Ramos (cell line): Measurements from ENCODE around the gene RRH.
"Not testable (repeated sequence)": the region's sequence is repeated elsewhere in the genome, so short reads cannot be mapped to it uniquely, and the experiment has no call there.

Experiments used
- in situ Hi-C: fragments of 300-500 bp; cut with MboI; formaldehyde crosslinking; loops from one replicate; pipeline ENCODE4 v1.14.3; 2022; ENCODE audit warnings: low sequenced_read_pairs; ENCODE audit not compliant: unreplicated experiment

RRH gene, protein sequence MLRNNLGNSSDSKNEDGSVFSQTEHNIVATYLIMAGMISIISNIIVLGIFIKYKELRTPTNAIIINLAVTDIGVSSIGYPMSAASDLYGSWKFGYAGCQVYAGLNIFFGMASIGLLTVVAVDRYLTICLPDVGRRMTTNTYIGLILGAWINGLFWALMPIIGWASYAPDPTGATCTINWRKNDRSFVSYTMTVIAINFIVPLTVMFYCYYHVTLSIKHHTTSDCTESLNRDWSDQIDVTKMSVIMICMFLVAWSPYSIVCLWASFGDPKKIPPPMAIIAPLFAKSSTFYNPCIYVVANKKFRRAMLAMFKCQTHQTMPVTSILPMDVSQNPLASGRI

DNA sequence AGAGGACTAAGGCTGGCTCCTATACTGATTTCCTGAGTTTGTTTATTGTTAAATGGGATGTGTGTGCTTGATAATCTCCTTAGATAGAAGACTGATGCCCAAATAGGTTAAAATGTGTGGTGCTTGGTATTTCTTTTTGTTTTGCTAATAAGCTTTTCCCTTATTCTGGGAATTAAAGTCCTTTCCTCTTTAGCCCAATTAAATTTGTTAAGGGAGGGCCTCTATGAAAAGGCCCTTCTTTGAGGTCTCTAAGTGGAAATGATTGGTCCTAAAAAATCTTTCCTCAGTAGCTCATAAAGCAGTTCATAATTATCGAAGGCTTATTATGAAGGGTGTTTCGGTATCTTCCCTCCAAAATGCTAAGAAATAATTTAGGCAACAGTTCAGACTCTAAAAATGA, at the start of gene RRH:
Gene RRH (plus strand): TSS at position 301 of the 400 bp plus-strand sequence. CDS start 56 bp downstream, at position 357.
- in situ Hi-C loops: no loop called here

DNA sequence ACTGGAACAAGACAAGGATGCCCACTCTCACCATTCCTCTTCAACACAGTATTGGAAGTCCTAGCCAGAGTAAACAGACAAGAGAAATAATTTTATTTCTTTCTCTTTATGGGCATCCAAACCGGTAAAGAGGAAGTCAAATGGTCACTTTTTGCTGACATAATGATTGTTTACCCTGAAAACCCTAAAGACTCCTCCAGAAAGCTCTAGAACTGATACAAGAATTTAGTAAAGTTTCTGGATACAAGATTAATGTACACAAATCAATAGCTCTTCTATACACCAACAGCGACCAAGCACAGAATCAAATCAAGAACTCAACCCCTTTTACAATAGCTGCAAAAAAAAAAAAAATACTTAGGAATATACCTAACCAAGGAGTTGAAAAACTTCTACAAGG, 45.7 kb upstream of the RRH start:
- in situ Hi-C loops: not testable (repeated sequence)

DNA sequence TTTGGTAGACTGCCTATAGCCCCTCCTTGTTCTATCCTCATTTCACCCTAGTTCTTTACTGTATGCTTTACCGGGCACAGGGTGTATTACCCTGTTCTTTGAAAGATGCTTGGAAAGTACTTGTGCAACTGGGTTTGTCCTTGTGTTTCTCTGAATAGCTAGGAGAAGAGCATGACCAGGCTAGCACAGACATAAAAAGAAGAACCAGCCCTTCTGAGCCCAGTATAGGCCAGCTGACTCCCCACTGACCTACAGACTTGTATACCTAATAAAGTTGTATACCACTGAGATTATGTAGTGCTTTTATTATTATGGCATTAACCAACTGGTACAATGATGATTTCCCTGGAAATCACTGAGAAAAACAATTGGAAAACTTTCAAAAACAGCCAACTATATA, 40.9 kb upstream of the RRH start:
- in situ Hi-C loops: no loop called here

DNA sequence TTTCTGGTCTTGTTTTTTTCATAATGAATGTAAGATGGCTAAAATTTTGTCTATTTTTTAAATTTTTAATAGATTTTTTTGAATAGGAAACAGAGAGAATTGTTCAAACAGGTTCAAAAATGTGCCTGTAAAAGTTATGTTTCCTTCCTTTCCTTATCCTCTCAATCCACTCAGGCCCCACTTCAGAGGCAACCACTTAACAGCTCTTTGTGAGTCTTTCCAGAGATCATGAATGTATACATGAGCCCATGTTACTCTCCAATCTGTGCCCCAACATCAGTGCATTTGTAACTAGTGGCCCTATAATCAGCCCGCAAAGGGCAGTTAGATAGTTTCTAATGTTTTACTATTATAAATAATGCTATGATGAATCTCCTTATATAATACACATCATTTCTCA, 40.0 kb upstream of the RRH start:
- in situ Hi-C loops: no loop called here

DNA sequence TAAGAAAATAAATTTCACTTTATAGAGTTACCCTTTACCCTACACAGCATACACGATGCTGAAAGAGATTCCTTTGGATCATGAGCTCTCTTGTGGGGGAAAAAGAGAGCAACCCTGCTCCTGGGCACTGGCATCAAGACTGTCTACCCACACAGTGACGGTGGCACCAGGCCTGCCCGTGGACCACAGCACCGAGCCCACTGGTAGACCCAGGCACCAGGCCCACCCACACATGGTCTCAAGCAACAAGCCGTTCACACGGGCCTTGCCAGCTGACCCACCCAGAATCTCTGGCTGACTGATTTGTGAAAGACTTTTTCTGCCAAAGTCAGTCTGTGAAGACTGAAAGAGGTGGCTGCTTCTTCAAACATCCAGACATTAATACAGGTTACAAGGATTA, 32.7 kb upstream of the RRH start:
- in situ Hi-C loops: no loop called here

DNA sequence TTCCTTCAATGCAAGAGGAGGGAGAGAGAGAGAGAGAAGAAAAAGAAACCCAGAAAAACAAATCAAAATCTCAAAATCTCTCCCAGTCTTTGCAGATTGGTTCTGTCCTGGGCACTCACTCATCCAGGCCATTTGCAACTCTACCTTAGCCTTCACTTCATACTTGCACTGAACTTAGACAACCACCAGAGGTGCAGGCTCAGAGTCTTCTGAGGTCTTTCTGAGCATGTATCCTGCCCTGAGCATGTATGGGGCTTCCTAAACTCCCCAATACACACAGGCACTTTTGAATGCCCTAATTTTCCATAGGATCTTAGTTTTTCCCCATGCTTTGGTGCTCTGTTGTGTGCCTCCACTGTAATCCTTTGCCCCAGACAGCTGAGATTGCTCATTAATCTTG, 28.9 kb upstream of the RRH start:
- in situ Hi-C loops: no loop called here

DNA sequence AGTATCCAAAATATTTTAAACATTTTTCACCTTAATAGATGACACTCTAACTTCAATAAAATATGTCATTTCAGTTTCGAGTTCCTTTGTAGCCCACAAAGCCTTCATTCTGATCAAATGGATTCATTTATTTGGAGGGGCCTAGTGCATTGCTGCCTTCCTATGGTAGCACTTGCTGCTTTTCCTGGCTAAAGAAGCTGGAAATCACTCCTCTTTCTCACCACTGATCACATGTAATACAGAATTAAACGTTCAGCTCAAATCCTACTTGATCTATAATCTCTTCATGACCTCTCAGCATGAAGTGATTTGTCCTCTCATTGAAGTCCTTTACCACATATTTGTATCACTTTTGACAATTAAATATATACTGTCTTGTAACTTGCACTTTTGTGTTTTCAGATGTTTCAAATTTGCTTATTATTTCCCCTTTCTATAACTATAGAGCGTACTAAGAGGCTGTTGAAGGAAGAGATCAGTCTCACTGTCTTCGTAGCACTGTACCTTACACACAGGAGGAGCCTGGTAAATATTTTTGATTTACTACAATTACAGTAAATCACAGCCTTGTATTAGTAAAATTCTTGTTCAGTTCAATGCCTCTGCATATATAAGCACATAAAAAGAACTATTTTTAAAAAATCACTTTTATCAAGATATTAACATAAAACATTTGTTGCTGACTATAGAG, 26.5 kb upstream of the RRH start:
- in situ Hi-C loops: loop anchor here (5.0 kb wide), 1 partner anchor 374 kb away; no protein-coding TSS in a partner anchor

DNA sequence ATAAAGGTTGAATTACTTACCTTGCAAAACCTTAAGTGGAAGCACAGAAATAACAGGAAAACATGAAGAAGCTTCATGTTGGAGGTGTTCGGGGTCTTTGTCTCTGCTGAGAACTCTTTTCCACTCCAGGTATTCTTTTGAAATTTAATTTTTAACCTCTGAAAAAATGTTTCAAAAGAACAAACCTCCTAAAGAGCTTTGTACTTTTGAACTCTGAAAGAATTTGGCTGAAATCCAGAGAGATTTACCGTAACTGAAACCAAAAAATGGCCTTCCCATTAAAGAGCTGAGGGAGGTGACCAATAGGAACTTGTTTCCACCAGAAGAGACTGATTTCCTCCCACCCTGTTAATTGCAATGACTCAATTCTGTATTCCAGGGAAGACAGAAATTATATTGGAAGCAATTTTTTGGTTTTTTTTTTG, 25.9 kb upstream of the RRH start, which contains the start of gene CFI:
Gene CFI (minus strand): TSS at position 105 of the 425 bp plus-strand sequence. CDS start 28 bp downstream, at position 77.
- in situ Hi-C loops: loop anchor here (5.0 kb wide), 1 partner anchor 375 kb away; no protein-coding TSS in a partner anchor

DNA sequence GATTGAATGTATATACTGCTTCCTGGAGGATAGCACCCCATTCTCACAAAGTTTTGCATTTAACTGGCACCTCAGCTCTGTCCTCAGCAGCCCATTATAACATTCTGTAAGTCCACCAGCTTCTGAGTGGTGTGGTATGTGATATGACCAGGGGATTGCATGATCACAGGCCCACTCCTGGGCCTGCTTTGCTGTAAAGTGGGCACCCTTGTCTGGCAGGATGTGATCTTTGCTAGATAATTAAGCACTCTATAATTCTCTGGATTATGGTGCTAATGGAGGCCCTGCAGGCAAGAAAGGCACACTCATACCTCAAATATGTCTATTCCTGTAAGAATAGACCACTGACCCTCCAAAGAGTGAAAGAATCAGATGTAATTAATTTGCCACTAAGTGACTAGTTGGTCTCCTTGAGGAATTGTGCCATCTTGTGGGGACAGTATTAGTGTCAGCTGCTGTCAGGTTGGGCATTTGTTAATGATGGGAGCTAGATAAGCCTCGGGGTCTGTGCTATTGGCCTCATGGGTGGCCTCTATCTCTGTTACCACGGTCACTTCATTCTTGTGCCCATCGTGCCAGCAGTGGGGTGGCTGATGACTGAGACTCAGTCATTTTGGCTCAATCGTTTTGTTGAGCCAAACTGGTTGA, 23.7 kb upstream of the RRH start:
- in situ Hi-C loops: loop anchor here (5.0 kb wide), 1 partner anchor 377 kb away; no protein-coding TSS in a partner anchor

DNA sequence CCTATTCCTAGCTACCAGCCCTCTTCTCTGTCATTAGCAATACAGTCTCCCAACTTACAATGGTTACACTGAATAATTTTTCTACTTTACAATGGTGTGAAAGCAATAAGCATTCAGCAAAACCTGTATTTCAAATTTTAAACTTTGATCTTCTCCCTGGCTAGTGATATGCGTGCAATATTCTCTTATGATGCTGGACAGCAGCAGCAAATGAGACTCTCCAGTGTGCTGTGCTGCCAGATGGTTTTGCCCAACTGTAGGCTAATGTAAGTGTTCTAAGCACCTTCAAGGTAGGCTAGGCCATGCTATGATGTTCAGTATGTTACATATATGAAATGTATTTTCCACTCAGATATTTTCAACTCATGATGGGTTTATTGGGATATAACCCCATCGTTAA, 18.1 kb upstream of the RRH start:
- in situ Hi-C loops: no loop called here

DNA sequence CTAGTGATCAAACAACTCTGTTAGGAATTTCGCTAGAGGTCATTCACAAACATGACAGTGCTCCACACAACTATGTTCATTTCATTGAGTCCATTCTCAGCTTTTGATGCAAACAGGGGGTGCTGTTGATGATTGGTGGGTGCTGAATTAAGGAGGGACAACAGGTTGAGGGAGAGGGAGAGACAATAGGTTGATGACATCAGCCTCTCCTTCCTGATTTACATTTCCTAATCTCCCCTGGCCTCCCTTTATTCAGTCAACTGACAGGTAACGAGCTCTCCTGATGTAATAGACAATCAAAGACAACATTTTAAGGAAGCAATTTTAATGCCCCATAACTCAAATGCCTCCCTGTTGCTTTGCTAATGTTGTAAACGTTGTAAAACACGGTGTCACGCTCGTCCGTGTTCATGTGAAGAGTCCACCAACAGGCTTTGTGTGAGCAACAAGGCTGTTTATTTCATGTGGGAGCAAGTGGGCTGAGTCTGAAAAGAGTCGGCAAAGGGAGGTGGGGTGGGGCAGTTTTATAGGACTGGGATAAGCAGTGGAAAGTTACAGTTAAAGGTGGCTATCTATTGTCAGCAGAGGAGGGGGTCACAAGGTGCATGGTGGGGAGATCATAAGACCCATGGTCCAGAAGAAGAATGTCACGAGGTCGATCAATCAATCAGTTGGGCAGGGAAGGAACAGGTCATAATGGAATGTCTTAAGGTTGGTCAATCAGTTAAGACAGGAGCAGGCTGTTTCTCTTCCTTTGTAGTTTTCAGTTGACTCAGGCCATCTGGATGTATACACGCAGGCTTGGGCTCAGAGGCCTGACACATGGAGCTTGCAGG, 17.0 kb upstream of the RRH start:
- in situ Hi-C loops: no loop called here

DNA sequence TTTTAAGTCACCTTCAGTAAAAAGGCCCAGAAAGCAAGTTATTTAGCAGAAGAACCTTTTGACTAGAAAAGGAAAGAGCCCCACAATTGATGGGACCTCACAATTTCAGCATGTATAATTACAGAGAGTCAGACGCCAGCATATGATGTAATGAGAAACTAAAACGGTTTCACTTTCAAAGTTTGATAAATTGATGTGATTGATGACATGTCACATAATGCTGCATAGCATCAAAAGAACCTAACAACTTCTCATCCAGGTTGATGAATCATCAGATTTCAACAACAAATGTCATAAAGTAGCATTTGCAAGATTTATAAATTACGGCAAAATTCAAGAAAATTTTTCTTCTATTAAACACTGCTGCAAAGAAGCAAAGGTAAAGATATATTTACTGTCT, 16.1 kb upstream of the RRH start:
- in situ Hi-C loops: no loop called here

DNA sequence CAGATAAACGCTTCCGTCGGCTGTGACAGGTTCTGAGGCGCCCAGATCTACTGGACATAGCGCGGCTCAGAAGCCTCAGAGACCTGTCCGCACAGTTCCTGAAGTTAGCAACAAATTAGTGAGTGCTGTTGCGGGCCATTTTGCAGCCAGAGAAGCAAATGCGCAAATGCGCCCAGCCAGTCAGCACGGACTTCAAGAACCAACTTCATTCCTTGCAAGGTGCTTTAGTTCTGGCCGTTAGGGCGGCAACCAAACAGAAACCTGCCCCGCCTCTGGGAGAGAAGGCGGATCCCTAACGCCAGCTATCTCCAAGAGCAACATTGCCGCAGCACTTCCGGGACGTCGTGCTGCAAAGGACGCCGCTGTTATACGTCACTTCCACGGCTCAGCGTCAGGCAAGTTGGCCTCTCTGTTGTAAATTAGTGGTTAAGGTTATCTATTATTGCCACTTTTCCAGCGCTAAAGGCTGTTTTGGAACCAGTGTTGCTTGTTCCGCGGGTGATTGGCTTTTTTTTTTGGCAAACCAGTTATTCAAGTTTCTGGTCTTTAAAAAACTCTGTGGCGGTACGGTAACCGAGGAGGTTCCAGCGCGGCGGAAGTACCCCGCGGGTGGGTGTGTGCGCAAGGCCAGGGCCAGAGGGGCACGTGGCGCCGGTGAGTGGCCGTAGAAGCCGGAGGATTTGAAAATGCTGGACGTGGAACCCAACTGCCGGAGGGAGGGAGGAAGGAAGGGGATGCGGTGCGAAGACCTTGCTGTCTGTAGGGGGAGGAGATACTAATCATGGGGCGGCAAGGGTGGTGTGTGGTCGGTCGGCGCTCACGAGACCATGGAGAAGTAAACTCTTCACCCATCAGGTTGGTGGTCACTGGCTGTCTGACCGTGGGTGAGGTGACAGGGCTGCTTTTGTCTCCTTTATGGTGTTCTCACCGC, 12.4 kb upstream of the RRH start, which contains the start of gene GAR1:
Gene GAR1 (plus strand): TSS at position 612 of the 931 bp plus-strand sequence. CDS start 403 bp downstream, outside the sequence.
- in situ Hi-C loops: no loop called here

DNA sequence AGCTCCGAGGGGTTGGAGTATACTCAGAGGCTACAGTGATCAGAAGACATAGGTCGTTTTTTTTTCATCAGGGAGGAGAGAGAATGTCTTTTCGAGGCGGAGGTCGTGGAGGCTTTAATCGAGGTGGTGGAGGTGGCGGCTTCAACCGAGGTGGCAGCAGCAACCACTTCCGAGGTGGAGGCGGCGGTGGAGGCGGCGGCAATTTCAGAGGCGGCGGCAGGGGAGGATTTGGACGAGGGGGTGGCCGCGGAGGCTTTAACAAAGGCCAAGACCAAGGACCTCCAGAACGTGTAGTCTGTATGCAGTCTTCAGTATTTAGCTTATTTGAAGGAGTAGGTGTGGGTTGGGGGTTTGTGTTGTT, 11.7 kb upstream of the RRH start:
- in situ Hi-C loops: no loop called here

DNA sequence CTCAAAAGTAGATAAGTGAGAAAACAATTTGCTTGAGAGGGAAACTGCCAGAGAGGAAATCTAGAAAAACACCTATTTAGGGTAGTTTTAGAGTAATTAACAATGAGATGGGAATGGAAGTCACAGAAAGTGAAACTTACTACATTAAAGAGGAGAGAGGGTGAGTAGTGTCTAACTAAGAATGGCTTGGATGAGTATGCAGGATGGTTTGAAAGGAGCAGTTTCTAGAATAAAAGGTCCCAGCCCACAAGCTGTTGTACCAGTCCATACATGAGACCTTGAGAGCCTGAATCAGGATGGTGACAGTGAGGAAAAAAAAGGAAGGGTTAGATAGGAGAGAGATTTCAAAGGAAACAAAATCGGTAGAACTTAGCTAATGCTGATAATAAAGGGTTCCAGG, 10.9 kb upstream of the RRH start:
- in situ Hi-C loops: no loop called here

DNA sequence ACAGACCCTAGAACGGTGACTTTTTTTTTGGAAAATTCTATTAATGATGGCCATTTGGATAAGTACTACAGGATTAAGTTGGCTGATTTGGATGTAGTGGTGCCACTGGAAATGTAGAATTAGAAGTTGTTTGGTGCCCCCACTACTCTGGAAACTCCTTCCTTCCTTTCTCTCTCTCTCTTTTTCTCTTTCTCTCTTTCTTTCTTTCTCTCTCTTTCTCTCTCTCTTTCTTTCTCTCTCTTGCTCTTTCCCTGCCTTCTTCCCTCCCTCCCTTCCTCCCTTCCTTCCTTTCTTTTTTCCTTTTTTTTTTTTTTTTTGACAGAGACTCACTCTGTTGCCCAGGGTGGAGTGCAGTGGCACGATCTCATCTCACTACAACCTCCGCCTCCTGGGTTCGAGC, 9.5 kb upstream of the RRH start:
- in situ Hi-C loops: no loop called here

DNA sequence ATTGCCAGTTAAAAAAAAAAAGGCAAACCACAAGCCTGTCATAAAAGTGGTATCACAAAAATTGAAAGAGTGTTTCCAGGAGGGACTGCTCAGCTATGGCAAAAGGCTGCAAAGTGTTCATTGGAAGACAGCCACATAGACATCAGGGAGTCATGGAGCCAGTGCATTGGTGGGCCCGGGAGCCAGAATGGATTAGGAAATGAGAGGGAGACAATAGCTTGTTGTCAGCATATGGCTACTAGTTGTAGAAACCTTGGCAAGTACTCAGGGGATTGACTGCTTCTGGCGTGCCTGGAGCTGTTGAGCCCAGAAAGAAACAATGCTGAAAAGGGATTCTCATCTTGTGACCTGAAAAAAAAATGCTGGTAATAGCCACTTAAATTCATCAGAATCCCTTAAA, 7.2 kb upstream of the RRH start:
- in situ Hi-C loops: no loop called here

DNA sequence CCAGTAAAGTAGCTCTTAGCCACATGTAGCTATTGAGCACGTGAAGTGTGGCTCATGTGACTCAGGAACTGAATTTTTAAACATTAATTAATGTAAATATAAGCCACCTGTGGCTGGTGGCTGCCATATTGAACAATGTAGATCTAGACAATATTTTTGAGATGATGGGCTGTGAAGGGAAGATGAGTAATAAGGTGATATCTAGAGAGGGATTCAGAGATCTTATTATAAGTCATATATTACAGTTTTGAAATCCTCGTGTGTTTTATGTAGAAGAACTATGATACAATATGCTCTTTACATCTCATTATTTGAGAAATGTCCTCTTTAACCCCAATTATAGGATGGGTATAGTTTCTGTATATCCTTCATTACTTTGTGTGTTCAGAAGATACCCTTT, 6.6 kb upstream of the RRH start:
- in situ Hi-C loops: no loop called here

DNA sequence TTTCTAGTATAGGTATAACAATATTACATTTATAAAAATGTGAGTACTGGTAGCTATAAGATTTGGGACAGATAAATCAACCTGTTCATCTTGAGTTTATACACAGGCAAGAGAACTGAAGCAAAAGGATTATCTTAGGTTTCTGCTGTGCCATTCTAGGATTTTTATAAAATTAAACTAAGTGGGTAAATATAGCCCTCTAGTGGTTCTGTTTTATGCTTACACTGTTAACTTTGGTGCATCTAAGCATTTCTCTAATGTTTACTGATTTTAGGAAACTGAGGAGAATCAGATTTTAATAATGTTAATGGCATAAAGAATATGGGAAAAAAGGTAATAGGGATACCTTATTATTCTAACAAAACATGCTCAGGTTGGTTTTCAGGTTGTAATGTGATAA, 1.1 kb upstream of the RRH start:
- in situ Hi-C loops: no loop called here
